GM10248 (cell line): ENCODE measurements around the gene DAAM1.

ENCODE experiments used
- CTCF ChIA-PET: fragments of 300-600 bp; sonication (Branson Sonifier 250); formaldehyde crosslinking; extraction: SDS; loops from one replicate; lab custom pipeline; 2021; ENCODE audit warnings: antibody characterized with exemption; lab: Yijun Ruan, JAX
- POLR2A ChIA-PET: fragments of 350-650 bp; sonication (Branson Sonifier 250); formaldehyde crosslinking; extraction: SDS; loops from one replicate; lab custom pipeline; 2020; ENCODE audit warnings: antibody characterized with exemption; lab: Yijun Ruan, JAX
- DNase-seq: peaks from one replicate; pipeline ENCODE4 v3.0.0; 2012; ENCODE audit errors: extremely low spot score
- TF ChIP-seq, protein P1 (sequence below): IDR thresholded peaks from 2 replicates; pipeline ENCODE4 v1.5.1; 2012; ENCODE audit warnings: mild to moderate bottlenecking, low read depth; ENCODE audit errors: extremely low read depth, missing control alignments, control extremely low read depth

Gene DAAM1

DNA sequence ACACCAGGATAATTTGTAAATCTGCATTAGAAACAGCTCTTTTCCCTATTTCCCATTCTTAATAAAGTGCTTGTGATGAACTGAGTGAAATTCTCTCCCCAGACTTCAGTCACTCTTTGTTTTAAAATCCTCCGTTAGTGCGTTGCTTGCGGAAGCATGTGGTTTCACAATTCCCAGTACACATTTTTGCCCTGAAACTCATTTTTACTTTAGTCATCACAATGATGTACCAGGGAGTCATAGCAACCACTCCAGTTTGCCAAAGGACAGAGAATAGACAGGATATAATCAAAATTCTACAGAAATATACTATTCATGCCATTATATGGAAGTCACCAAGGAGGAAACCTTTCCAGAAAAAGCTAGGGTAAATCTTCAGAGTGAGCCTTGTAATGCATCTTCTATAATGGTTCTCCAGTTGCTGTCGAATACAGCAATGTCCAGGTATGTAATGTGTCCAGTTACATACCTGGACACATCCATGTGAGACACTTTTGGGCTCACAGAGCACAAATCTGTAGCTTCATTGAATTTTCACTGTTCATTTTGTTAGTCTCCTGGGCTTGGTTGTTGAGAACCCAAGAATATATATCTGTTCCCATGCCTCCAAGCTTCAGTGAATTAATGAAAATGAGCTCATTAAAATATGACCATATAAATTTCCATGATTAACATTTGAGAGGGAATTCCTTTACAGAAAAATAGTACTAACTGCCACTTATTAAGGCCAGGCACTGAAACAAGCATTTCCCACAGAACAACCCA, 219.0 kb downstream of the DAAM1 start:
- CTCF ChIA-PET, result interaction anchor here (0.9 to 1.1 kb wide), 2 partner anchors 17 to 18 kb away, joined by 3 read pairs; no protein-coding TSS in a partner anchor
- TF ChIP-seq, protein P1, sequence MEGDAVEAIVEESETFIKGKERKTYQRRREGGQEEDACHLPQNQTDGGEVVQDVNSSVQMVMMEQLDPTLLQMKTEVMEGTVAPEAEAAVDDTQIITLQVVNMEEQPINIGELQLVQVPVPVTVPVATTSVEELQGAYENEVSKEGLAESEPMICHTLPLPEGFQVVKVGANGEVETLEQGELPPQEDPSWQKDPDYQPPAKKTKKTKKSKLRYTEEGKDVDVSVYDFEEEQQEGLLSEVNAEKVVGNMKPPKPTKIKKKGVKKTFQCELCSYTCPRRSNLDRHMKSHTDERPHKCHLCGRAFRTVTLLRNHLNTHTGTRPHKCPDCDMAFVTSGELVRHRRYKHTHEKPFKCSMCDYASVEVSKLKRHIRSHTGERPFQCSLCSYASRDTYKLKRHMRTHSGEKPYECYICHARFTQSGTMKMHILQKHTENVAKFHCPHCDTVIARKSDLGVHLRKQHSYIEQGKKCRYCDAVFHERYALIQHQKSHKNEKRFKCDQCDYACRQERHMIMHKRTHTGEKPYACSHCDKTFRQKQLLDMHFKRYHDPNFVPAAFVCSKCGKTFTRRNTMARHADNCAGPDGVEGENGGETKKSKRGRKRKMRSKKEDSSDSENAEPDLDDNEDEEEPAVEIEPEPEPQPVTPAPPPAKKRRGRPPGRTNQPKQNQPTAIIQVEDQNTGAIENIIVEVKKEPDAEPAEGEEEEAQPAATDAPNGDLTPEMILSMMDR, result no peak

DNA sequence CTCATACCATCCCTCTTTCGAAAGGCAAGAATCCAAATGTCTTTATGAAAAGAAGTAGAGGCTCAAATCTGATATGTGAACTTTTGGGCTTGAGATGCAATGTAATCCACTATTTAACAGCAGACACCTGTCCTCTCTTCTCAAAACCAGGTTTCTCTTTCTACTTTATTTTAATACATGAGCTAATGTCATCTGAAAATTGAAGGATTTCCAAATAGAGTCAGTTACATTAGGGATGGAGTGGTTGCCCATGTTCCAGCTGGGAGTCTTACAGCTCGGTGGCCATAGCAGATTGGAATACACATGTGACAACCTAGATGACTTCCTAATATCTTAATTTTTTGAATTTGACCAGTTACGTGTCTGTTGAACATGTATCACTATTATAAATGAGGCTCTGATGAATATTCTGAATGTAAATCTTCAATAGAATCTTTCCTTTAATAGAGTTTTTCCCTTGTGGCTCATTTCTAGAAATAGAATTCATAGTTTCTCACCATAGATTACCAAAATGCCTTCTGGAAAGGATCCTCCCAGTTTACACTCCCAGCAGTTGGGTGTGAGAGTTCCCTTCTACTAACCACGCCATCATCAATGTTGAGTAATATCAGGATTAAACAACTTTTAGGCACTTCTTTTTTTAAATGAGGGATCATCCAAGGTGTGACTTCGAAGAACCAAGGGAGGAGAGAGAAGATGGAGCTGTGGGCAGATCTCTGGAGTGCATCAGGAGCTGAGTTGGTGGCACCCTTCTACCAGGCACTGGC, 227.6 kb downstream of the DAAM1 start:
- CTCF ChIA-PET, result no interaction called here
- no peak for DNase-seq
- TF ChIP-seq, protein P1, result no peak
- POLR2A ChIA-PET, result no interaction called here

More for the DNA sequence above, 219.0 kb downstream of the DAAM1 start:
- POLR2A ChIA-PET, result no interaction called here
- DNase-seq, result no peak

DNA sequence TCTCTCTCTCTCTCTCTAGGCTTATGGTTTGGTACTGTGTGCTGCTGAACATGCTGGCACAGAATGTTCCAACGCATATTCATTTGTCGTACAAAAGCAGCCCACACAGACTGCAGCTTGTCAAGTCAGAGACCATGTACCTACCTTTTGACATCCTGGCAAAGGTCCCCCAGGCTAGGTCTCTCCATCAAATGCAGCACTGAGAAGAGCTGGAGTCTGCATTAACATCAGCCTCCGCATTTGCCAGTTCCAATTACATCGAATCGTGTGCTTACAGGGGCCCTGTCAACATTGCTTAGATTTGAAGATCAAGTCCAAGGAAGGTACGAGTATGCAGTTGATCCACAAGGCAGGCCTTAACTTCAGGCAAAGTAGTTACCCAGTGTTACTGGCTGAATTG, 228.8 kb downstream of the DAAM1 start:
- no peak for DNase-seq
- TF ChIP-seq, protein P1, result no peak
- POLR2A ChIA-PET, result no interaction called here
- CTCF ChIA-PET, result no interaction called here

DNA sequence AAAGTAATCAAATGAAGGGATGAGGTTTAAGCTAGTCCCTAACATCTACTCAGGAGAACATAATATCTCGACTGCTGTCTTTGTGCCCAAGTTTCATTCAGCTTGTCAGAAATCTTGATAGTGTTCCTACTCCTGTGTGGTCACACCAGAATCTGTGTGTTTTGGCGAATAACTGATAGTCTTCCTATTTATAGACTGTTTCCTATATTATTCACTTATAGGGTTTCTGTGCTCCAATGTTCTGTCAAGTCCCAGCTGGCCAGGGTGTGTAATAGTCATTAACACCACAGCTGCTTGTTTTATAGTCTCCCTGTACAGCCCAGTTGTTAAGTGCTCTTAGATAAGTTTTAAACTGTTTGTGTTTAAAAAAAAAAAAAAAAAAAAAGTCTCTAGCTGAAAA, 230.8 kb downstream of the DAAM1 start:
- ChIA-PET POLR2A (no interaction called here), CTCF (interaction anchor here (0.9 to 1.0 kb wide), 3 partner anchors 18 to 53 kb away, joined by 3 read pairs; no protein-coding TSS in a partner anchor)
- no peak for DNase-seq
- TF ChIP-seq, protein P1, result no peak
